HCT116 (cell line): ENCODE results near the gene GNG13. TPM values are rescaled to one million over a fixed set of nuclear protein-coding genes. Genes with fewer than 3 reads are reported as not detected.

ENCODE experiments used
- ATAC-seq: fragments of 200-7000 bp; cut with Tn5 transposase; 2 replicates; pipeline ENCODE4 v1.9.1; 2020; ENCODE audit warnings: mild to moderate bottlenecking, moderate library complexity
- BruUV-seq: library from RNA; stranded (reverse); fragments of 400-500 nt; replicated peaks from 2 replicates; lab custom pipeline; 2021; lab: Mats Ljungman, UMichigan
- CTCF ChIA-PET: fragments of 300-600 bp; sonication (Branson Sonifier 250); formaldehyde crosslinking; loops from one replicate; lab custom pipeline; 2021; ENCODE audit warnings: antibody characterized with exemption; lab: Charles Lee
- POLR2A ChIA-PET: fragments of 300-600, 350-600 bp; sonication (Branson Sonifier 250); formaldehyde crosslinking; loops from one replicate; lab custom pipeline; 2021; ENCODE audit warnings: antibody characterized with exemption; lab: Charles Lee
- RAD21 ChIA-PET, 2 experiments: fragments of 300-600 bp; sonication (Branson Sonifier 250); formaldehyde crosslinking; loops; one replicate each; lab custom pipeline; 2023; ENCODE audit warnings: low total read pairs in 2 of 2; ENCODE audit not compliant: uncharacterized antibody in 2 of 2, unreplicated experiment in 2 of 2, low non-redundant PET in 1 of 2; lab: Charles Lee
- DNase-seq: peaks from one replicate; pipeline ENCODE4 v3.0.0-alpha.2; 2010; ENCODE audit warnings: low read depth, low spot score
- H2AFZ ChIP-seq: fragments of 200-600 bp; shearing (Covaris generic), sonication (generic); 2 replicates; pipeline ENCODE4 v1.6.1; 2017; ENCODE audit warnings: low read depth, mixed run types, mixed read lengths, antibody characterized with exemption, low read length; ENCODE audit not compliant: poor library complexity, severe bottlenecking
- H3K27ac ChIP-seq: 2 replicates; pipeline ENCODE4 v1.5.1; 2012; ENCODE audit warnings: low read depth, low read length
- H3K27me3 ChIP-seq: fragments of 200-600 bp; sonication (generic); 2 replicates; pipeline ENCODE4 v1.6.1; 2016; ENCODE audit warnings: mixed run types, low read length, mixed read lengths; ENCODE audit not compliant: insufficient read depth
- H3K36me3 ChIP-seq, 2 experiments: fragments of 200-500 bp in 1 of 2; fragments of 200-600 bp in 1 of 2; sonication (Bioruptor generic) in 1 of 2; sonication (generic) in 1 of 2; 2 replicates each; pipeline versions ENCODE4 v1.5.1 to v1.6.1; 2014 to 2016; ENCODE audit warnings: low read length in 2 of 2, inconsistent platforms in 1 of 2, mixed read lengths in 1 of 2, mixed run types in 1 of 2; ENCODE audit not compliant: insufficient read depth in 2 of 2, control insufficient read depth in 1 of 2
- H3K4me1 ChIP-seq, 2 experiments: fragments of 200-600 bp in 1 of 2; sonication (generic) in 1 of 2; 2 replicates each; pipeline versions ENCODE4 v1.5.1 to v1.6.1; 2012 to 2017; ENCODE audit warnings: low read length in 2 of 2, inconsistent platforms in 1 of 2, mild to moderate bottlenecking in 1 of 2, mixed read lengths in 1 of 2, mixed run types in 1 of 2, moderate library complexity in 1 of 2; ENCODE audit not compliant: insufficient read depth in 2 of 2, control insufficient read depth in 1 of 2
- H3K4me2 ChIP-seq: fragments of 200-600 bp; sonication (generic); 2 replicates; pipeline ENCODE4 v1.6.1; 2017; ENCODE audit warnings: mixed run types, low read length, mixed read lengths
- H3K4me3 ChIP-seq, 2 experiments: fragments of 200-600 bp in 1 of 2; sonication (generic) in 1 of 2; replicated peaks in 1 of 2; 2 replicates each; pipeline ENCODE4 v1.5.1; 2011 to 2016; ENCODE audit warnings: low read length in 2 of 2, control low read depth in 1 of 2, low read depth in 1 of 2, mild to moderate bottlenecking in 1 of 2, mixed read lengths in 1 of 2, mixed run types in 1 of 2
- H3K79me2 ChIP-seq: fragments of 200-600 bp; sonication (generic); 2 replicates; pipeline ENCODE4 v1.6.1; 2017; ENCODE audit warnings: mild to moderate bottlenecking, mixed run types, low read length, moderate library complexity, mixed read lengths; ENCODE audit not compliant: insufficient read depth
- H3K9ac ChIP-seq: fragments of 200-600 bp; sonication (generic); 2 replicates; pipeline ENCODE4 v1.6.1; 2016; ENCODE audit warnings: low read length, mixed read lengths
- H3K9me2 ChIP-seq: fragments of 200-600 bp; sonication (generic), shearing (Covaris generic); 2 replicates; pipeline ENCODE4 v1.6.1; 2017; ENCODE audit warnings: mixed run types, mild to moderate bottlenecking, moderate library complexity; ENCODE audit not compliant: insufficient read depth
- H3K9me3 ChIP-seq, 2 experiments: fragments of 200-500 bp in 1 of 2; fragments of 200-600 bp in 1 of 2; sonication (Bioruptor generic) in 1 of 2; sonication (generic) in 1 of 2; 2 replicates each; pipeline ENCODE4 v1.6.1; 2014 to 2017; ENCODE audit warnings: low read length in 2 of 2, mixed read lengths in 2 of 2, inconsistent platforms in 1 of 2, low read depth in 1 of 2, mild to moderate bottlenecking in 1 of 2, mixed run types in 1 of 2, moderate library complexity in 1 of 2; ENCODE audit not compliant: control insufficient read depth in 1 of 2, insufficient read depth in 1 of 2
- H4K20me1 ChIP-seq: fragments of 200-600 bp; sonication (generic), shearing (Covaris generic); 2 replicates; pipeline ENCODE4 v1.6.1; 2017; ENCODE audit warnings: mixed run types, mild to moderate bottlenecking, moderate library complexity; ENCODE audit not compliant: insufficient read depth
- CEBPB ChIP-seq: IDR thresholded peaks from 2 replicates; pipeline ENCODE4 v1.6.1; 2012; ENCODE audit warnings: low read depth
- ELF1 ChIP-seq: IDR thresholded peaks from 2 replicates; pipeline ENCODE4 v1.6.1; 2012; ENCODE audit warnings: low read depth, borderline replicate concordance
- FOSL1 ChIP-seq: IDR thresholded peaks from 2 replicates; pipeline ENCODE4 v1.6.1; 2012; ENCODE audit warnings: low read depth
- POLR2A ChIP-seq: IDR thresholded peaks from 2 replicates; pipeline ENCODE4 v1.7.0; 2011; ENCODE audit warnings: borderline replicate concordance; ENCODE audit not compliant: insufficient read depth, insufficient read length; ENCODE audit errors: extremely low read depth
- POLR2AphosphoS5 ChIP-seq: IDR thresholded peaks from 2 replicates; pipeline ENCODE4 v1.6.1; 2011; ENCODE audit warnings: mild to moderate bottlenecking, low read depth, low read length, moderate library complexity
- RAD21 ChIP-seq: IDR thresholded peaks from 2 replicates; pipeline ENCODE4 v1.6.1; 2012; ENCODE audit warnings: low read depth, mild to moderate bottlenecking
- SIN3A ChIP-seq: IDR thresholded peaks from 2 replicates; pipeline ENCODE4 v1.6.1; 2012; ENCODE audit warnings: low read depth
- SP1 ChIP-seq: IDR thresholded peaks from 2 replicates; pipeline ENCODE4 v1.6.1; 2012; ENCODE audit warnings: low read depth
- TCF7L2 ChIP-seq: IDR thresholded peaks from 2 replicates; pipeline ENCODE4 v1.7.0; 2011; ENCODE audit warnings: borderline replicate concordance, inconsistent platforms; ENCODE audit not compliant: insufficient read depth, insufficient read length; ENCODE audit errors: extremely low read depth
- YY1 ChIP-seq: IDR thresholded peaks from 2 replicates; pipeline ENCODE4 v1.6.1; 2011; ENCODE audit warnings: low read length, low read depth, moderate library complexity, mild to moderate bottlenecking; ENCODE audit not compliant: insufficient replicate concordance; ENCODE audit errors: extremely low read depth
- ZFX ChIP-seq: fragments of 450-650 bp; IDR thresholded peaks from 2 replicates; pipeline ENCODE4 v1.6.1; 2017
- intact Hi-C: fragments of 100-400 bp; cut with micrococcal nuclease; formaldehyde crosslinking; loops from 2 replicates; pipeline ENCODE4 v1.10.0; 2022
- total RNA-seq: library from RNA; stranded (reverse); gene quantifications from one replicate; pipeline ENCODE4 v1.2.1, GENCODE V29; 2021; ENCODE audit not compliant: unreplicated experiment
- TF ChIP-seq, protein P1 (sequence below): IDR thresholded peaks from 2 replicates; pipeline ENCODE4 v1.6.1; 2011; ENCODE audit warnings: mild to moderate bottlenecking, low read length, moderate library complexity; ENCODE audit not compliant: insufficient replicate concordance; ENCODE audit errors: extremely low read depth
- TF ChIP-seq, protein P2 (sequence below), 3 experiments: fragments of 200-600 bp in 1 of 3; sonication (generic) in 1 of 3; IDR thresholded peaks in 2 of 3; conservative IDR thresholded peaks in 1 of 3; 2 replicates each; pipeline ENCODE4 v1.5.1; 2012 to 2017; ENCODE audit warnings: low read depth in 2 of 3, low read length in 2 of 3, antibody characterized with exemption in 1 of 3, borderline replicate concordance in 1 of 3, control low read depth in 1 of 3, mild to moderate bottlenecking in 1 of 3, mixed read lengths in 1 of 3, mixed run types in 1 of 3, moderate library complexity in 1 of 3; ENCODE audit not compliant: insufficient read depth in 1 of 3
- TF ChIP-seq, protein P3 (sequence below): IDR thresholded peaks from 2 replicates; pipeline ENCODE4 v1.6.1; 2012
- TF ChIP-seq, protein P4 (sequence below): IDR thresholded peaks from 2 replicates; pipeline ENCODE4 v1.6.1; 2012; ENCODE audit warnings: low read depth

GNG13 gene
- total RNA-seq, 1 experiment from 2014 or later, result not detected

DNA sequence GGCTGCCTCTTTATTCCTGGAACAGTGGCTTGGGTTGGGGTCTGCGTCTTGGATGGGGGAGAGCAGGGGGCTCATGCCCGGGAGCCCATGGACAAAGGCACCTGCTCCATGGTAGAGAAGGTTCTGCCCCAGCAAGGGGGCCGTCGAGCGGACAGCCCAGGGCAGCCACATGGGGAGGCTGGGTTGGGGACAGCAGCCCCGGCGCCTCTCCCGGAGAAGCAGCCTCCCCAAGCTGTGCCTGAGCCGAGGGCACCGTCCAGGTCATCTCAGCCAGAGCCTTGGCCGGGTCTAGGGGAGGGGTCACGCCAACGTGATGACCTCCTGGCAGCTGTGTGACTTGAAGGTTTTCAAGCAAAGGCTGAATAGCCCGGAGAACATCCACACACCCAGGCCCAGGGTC is 32.9 kb upstream of the GNG13 start:
- POLR2A ChIA-PET, result no interaction called here
- H3K79me2 ChIP-seq, result no peaks in the 10 kb centered on the region
- intact Hi-C loops, result no loop called here
- H3K27ac ChIP-seq, result no peak overlapping the region
- H3K4me2 ChIP-seq, result no peak overlapping the region
- no peak overlapping the region for H2AFZ ChIP-seq
- ATAC-seq (no peak), DNase-seq (no peak)
- RAD21 ChIA-PET, result no interaction called here
- no TSS peak for BruUV-seq
- H3K27me3 ChIP-seq, result no peaks in the 10 kb centered on the region
- no peaks in the 10 kb centered on the region for H3K4me1 ChIP-seq
- CTCF ChIA-PET, result no interaction called here
- no peaks in the 10 kb centered on the region for H3K36me3 ChIP-seq
- H3K9me3 ChIP-seq, result peaks cover 0 to 23% of the 10 kb centered on the region in 2 experiments; a peak in 2 of 4 replicates
- TF ChIP-seq TCF7L2 (no peak), YY1 (no peak), POLR2A (no peak), ELF1 (no peak), ZFX (no peak), POLR2AphosphoS5 (no peak), SP1 (no peak), FOSL1 (no peak), SIN3A (no peak), RAD21 (no peak), CEBPB (no peak)
- TF ChIP-seq, protein P1, sequence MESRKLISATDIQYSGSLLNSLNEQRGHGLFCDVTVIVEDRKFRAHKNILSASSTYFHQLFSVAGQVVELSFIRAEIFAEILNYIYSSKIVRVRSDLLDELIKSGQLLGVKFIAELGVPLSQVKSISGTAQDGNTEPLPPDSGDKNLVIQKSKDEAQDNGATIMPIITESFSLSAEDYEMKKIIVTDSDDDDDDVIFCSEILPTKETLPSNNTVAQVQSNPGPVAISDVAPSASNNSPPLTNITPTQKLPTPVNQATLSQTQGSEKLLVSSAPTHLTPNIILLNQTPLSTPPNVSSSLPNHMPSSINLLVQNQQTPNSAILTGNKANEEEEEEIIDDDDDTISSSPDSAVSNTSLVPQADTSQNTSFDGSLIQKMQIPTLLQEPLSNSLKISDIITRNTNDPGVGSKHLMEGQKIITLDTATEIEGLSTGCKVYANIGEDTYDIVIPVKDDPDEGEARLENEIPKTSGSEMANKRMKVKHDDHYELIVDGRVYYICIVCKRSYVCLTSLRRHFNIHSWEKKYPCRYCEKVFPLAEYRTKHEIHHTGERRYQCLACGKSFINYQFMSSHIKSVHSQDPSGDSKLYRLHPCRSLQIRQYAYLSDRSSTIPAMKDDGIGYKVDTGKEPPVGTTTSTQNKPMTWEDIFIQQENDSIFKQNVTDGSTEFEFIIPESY, result no peak
- TF ChIP-seq, protein P2, sequence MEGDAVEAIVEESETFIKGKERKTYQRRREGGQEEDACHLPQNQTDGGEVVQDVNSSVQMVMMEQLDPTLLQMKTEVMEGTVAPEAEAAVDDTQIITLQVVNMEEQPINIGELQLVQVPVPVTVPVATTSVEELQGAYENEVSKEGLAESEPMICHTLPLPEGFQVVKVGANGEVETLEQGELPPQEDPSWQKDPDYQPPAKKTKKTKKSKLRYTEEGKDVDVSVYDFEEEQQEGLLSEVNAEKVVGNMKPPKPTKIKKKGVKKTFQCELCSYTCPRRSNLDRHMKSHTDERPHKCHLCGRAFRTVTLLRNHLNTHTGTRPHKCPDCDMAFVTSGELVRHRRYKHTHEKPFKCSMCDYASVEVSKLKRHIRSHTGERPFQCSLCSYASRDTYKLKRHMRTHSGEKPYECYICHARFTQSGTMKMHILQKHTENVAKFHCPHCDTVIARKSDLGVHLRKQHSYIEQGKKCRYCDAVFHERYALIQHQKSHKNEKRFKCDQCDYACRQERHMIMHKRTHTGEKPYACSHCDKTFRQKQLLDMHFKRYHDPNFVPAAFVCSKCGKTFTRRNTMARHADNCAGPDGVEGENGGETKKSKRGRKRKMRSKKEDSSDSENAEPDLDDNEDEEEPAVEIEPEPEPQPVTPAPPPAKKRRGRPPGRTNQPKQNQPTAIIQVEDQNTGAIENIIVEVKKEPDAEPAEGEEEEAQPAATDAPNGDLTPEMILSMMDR (IDR thresholded peaks at IDR 0.05 in 2 of 3, conservative IDR thresholded peaks at IDR 0.05 in 1 of 3; ENCODE audit: borderline replicate concordance in 1 of 3, insufficient read depth in 1 of 3, low read depth in 2 of 3, low read length in 2 of 3), result no peak
- TF ChIP-seq, protein P3, sequence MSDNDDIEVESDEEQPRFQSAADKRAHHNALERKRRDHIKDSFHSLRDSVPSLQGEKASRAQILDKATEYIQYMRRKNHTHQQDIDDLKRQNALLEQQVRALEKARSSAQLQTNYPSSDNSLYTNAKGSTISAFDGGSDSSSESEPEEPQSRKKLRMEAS, result no peak
- TF ChIP-seq, protein P4, sequence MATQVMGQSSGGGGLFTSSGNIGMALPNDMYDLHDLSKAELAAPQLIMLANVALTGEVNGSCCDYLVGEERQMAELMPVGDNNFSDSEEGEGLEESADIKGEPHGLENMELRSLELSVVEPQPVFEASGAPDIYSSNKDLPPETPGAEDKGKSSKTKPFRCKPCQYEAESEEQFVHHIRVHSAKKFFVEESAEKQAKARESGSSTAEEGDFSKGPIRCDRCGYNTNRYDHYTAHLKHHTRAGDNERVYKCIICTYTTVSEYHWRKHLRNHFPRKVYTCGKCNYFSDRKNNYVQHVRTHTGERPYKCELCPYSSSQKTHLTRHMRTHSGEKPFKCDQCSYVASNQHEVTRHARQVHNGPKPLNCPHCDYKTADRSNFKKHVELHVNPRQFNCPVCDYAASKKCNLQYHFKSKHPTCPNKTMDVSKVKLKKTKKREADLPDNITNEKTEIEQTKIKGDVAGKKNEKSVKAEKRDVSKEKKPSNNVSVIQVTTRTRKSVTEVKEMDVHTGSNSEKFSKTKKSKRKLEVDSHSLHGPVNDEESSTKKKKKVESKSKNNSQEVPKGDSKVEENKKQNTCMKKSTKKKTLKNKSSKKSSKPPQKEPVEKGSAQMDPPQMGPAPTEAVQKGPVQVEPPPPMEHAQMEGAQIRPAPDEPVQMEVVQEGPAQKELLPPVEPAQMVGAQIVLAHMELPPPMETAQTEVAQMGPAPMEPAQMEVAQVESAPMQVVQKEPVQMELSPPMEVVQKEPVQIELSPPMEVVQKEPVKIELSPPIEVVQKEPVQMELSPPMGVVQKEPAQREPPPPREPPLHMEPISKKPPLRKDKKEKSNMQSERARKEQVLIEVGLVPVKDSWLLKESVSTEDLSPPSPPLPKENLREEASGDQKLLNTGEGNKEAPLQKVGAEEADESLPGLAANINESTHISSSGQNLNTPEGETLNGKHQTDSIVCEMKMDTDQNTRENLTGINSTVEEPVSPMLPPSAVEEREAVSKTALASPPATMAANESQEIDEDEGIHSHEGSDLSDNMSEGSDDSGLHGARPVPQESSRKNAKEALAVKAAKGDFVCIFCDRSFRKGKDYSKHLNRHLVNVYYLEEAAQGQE, result no peak
- no peak overlapping the region for H3K9ac ChIP-seq
- no peaks in the 10 kb centered on the region for H3K9me2 ChIP-seq
- H3K4me3 ChIP-seq, result no peak overlapping the region
- H4K20me1 ChIP-seq, result no peaks in the 10 kb centered on the region
